ENCODE measurements around the gene DIAPH3.

DNA sequence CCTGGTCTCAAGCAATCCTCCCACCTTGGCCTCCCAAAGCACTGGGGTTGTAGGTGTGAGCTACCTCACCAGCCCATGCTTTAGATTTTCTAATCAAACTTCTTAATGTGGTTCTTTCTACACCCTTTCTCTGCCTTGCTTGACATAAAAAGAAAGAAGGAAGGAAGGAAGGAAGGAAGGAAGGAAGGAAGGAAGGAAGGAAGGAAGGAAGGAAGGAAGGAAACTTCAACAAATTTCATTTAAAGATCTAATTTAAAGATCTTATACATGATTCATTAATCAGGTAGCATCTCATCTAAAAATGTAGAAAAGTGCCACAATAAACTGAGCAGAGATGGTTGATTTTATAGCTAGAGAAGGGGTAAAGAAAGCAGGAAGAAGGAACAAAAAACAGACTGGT lies 215.0 kb downstream of the DIAPH3 start:
- TF ChIP-seq, protein P1, sequence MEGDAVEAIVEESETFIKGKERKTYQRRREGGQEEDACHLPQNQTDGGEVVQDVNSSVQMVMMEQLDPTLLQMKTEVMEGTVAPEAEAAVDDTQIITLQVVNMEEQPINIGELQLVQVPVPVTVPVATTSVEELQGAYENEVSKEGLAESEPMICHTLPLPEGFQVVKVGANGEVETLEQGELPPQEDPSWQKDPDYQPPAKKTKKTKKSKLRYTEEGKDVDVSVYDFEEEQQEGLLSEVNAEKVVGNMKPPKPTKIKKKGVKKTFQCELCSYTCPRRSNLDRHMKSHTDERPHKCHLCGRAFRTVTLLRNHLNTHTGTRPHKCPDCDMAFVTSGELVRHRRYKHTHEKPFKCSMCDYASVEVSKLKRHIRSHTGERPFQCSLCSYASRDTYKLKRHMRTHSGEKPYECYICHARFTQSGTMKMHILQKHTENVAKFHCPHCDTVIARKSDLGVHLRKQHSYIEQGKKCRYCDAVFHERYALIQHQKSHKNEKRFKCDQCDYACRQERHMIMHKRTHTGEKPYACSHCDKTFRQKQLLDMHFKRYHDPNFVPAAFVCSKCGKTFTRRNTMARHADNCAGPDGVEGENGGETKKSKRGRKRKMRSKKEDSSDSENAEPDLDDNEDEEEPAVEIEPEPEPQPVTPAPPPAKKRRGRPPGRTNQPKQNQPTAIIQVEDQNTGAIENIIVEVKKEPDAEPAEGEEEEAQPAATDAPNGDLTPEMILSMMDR (IDR thresholded peaks at IDR 0.05), result no peak
- TF ChIP-seq POLR2A (IDR thresholded peaks at IDR 0.05) (no peak), EP300 (IDR thresholded peaks at IDR 0.05) (no peak)
